OCI-LY1 (cell line): ENCODE measurements around the gene CYP26A1.

Experiments used
- H2AFZ ChIP-seq: fragments of 200-600 bp; sonication (generic), shearing (Covaris generic); 2 replicates; pipeline ENCODE4 v1.6.0; 2014; ENCODE audit warnings: antibody characterized with exemption, mild to moderate bottlenecking, low read length
- H3F3A ChIP-seq: fragments of 200-600 bp; sonication (generic), shearing (Covaris generic); 2 replicates; pipeline ENCODE4 v1.6.0; 2014; ENCODE audit warnings: mild to moderate bottlenecking, antibody characterized with exemption, low read length, moderate library complexity; ENCODE audit not compliant: insufficient read depth
- H3K27ac ChIP-seq: fragments of 200-600 bp; sonication (generic); 2 replicates; pipeline ENCODE4 v1.5.1; 2014; ENCODE audit warnings: low read length, mixed run types, mild to moderate bottlenecking, low read depth; ENCODE audit not compliant: poor library complexity, severe bottlenecking
- H3K27me3 ChIP-seq: fragments of 200-600 bp; sonication (generic); 2 replicates; pipeline ENCODE4 v1.6.0; 2014; ENCODE audit warnings: antibody characterized with exemption, mild to moderate bottlenecking, low read length, moderate library complexity; ENCODE audit not compliant: insufficient read depth
- H3K36me3 ChIP-seq: fragments of 200-600 bp; sonication (generic); 2 replicates; pipeline ENCODE4 v1.6.1; 2014; ENCODE audit warnings: mild to moderate bottlenecking, antibody characterized with exemption, low read length, moderate library complexity, mixed read lengths; ENCODE audit not compliant: insufficient read depth
- H3K4me1 ChIP-seq: fragments of 200-600 bp; sonication (generic); 2 replicates; pipeline ENCODE4 v1.5.1; 2014; ENCODE audit warnings: mild to moderate bottlenecking, low read length, moderate library complexity; ENCODE audit not compliant: insufficient read depth, severe bottlenecking
- H3K4me2 ChIP-seq: fragments of 200-600 bp; sonication (generic), shearing (Covaris generic); 2 replicates; pipeline ENCODE4 v1.6.1; 2014; ENCODE audit warnings: low read length
- H3K4me3 ChIP-seq: fragments of 200-600 bp; sonication (generic); 2 replicates; pipeline ENCODE4 v1.5.1; 2014; ENCODE audit warnings: low read length, low read depth, mild to moderate bottlenecking, mixed read lengths; ENCODE audit not compliant: poor library complexity, severe bottlenecking
- H3K79me2 ChIP-seq: fragments of 200-600 bp; shearing (Covaris generic); 2 replicates; pipeline ENCODE4 v1.6.1; 2016; ENCODE audit warnings: mixed run types, low read length, mixed read lengths; ENCODE audit not compliant: insufficient read depth
- H3K9ac ChIP-seq: fragments of 200-600 bp; sonication (generic), shearing (Covaris generic); 2 replicates; pipeline ENCODE4 v1.6.1; 2014; ENCODE audit warnings: mild to moderate bottlenecking, low read length, mixed read lengths
- H3K9me2 ChIP-seq: fragments of 200-600 bp; sonication (generic), shearing (Covaris generic); 2 replicates; pipeline ENCODE4 v1.6.1; 2014; ENCODE audit warnings: low read depth, mild to moderate bottlenecking, low read length, mixed read lengths
- H3K9me3 ChIP-seq: fragments of 200-600 bp; shearing (Covaris generic); 2 replicates; pipeline ENCODE4 v1.6.1; 2014; ENCODE audit warnings: low read length, mixed read lengths
- H4K20me1 ChIP-seq: fragments of 200-600 bp; sonication (generic), shearing (Covaris generic); 2 replicates; pipeline ENCODE4 v1.6.0; 2016; ENCODE audit warnings: mild to moderate bottlenecking, low read length; ENCODE audit not compliant: insufficient read depth
- CTCF ChIP-seq: fragments of 200-600 bp; sonication (generic), shearing (Covaris generic); IDR thresholded peaks from 2 replicates; pipeline ENCODE4 v1.5.1; 2017; ENCODE audit warnings: mild to moderate bottlenecking, antibody characterized with exemption, low read length, moderate library complexity, mixed read lengths
- EZH2 ChIP-seq: fragments of 200-600 bp; sonication (generic), shearing (Covaris generic); IDR thresholded peaks from 2 replicates; pipeline ENCODE4 v1.8.0; 2017; ENCODE audit warnings: borderline replicate concordance, mixed run types, mild to moderate bottlenecking, antibody characterized with exemption, low read length, moderate library complexity, mixed read lengths

Gene CYP26A1

DNA sequence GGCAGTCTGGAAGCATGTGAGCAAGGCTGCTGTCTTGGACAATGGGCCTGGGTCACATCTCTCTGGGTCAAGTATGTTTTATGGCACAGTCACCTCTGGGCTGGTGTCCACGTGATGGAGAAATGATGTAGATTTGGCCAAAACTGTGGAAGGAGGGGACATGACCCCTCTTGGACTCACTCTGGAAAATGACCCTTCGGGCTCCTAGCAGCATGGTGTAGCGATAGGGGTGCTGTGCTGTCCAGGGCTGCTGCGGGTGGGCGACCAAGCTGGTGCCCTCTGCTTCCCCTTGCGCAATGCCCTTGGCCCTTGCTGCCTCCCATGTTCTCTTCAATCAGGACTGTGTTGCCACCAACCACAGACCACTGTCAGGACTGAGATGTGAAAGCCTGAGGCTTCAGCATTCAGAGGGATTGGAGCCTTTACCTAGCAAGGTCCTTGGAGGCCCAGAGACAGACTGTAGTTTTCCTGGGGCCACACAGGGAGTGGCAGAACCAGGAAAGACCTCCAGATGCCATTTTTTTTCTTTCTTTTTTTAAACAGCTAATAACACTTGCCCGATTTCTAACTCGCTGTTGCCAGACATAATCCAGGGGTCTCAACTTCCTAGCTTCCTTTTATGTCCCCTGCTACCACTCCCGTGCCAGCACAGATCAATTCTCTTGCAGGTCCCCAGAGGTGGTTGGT is 6.1 kb downstream of the CYP26A1 start:
- Histone ChIP-seq H3K79me2 (no peaks in the 10 kb centered on the region), H3K4me1 (no peaks in the 10 kb centered on the region), H3K4me3 (no peak overlapping the region), H3K9ac (no peak overlapping the region), H3F3A (no peaks in the 10 kb centered on the region), H3K27ac (no peak overlapping the region), H3K9me3 (no peaks in the 10 kb centered on the region), H3K36me3 (no peaks in the 10 kb centered on the region), H4K20me1 (no peaks in the 10 kb centered on the region), H2AFZ (no peak overlapping the region), H3K9me2 (no peaks in the 10 kb centered on the region), H3K4me2 (no peak overlapping the region), H3K27me3 (no peaks in the 10 kb centered on the region)
- TF ChIP-seq EZH2 (no peak), CTCF (no peak)

DNA sequence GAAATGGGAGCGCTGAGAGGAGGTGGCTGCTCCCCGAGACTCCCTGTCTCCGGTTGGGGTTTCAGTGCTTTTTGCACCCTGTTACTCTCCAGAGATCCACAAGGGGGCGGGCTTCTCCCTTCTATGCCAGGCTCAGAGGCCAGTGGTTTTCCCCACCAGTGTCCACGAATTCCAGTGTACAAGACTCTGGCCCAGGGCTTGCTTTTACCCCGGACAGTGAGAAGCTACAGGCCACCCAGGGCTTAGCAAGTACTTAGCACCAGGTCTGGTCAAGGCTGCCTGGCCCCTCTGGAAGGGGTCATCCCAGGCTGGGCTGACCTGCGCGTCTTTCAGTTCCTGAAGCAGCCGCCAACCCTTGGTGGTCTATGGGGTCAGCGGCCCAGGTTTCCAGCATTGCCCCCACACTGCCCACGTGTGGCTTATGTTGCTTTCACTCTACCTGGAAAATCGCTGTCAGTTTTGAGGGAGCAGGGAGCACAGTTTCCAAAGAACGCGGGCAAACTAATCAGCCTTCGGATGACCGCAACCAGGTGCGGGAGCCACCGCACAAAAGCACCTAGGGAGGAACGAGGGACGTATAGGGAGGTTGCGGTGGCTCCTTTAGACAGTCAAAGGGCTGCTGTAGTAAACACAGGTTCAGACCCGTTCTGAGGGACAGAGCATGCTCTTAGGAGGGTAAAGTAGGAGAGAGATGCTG is 6.8 kb downstream of the CYP26A1 start:
- no peaks in the 10 kb centered on the region for H3K9me3 ChIP-seq
- no peaks in the 10 kb centered on the region for H3F3A ChIP-seq
- H3K4me2 ChIP-seq: no peak overlapping the region
- H3K9ac ChIP-seq: no peak overlapping the region
- no peaks in the 10 kb centered on the region for H4K20me1 ChIP-seq
- no peaks in the 10 kb centered on the region for H3K79me2 ChIP-seq
- H3K4me3 ChIP-seq: no peak overlapping the region
- H2AFZ ChIP-seq: no peak overlapping the region
- H3K9me2 ChIP-seq: no peaks in the 10 kb centered on the region
- H3K27ac ChIP-seq: no peak overlapping the region
- no peaks in the 10 kb centered on the region for H3K27me3 ChIP-seq
- no peaks in the 10 kb centered on the region for H3K36me3 ChIP-seq
- no peaks in the 10 kb centered on the region for H3K4me1 ChIP-seq
- TF ChIP-seq CTCF (peak; percentile 48), EZH2 (no peak)

GRCh38 chr10:93081318-93081717 is 7.6 kb downstream of the CYP26A1 start:
- H3K4me3 ChIP-seq: no peak overlapping the region
- no peak overlapping the region for H3K27ac ChIP-seq

More at GRCh38 chr10:93081318-93081717, 7.6 kb downstream of the CYP26A1 start:
- no peaks in the 10 kb centered on the region for H4K20me1 ChIP-seq
- no peaks in the 10 kb centered on the region for H3K4me1 ChIP-seq
- no peak overlapping the region for H3K4me2 ChIP-seq
- no peak overlapping the region for H2AFZ ChIP-seq
- no peaks in the 10 kb centered on the region for H3K9me2 ChIP-seq
- no peaks in the 10 kb centered on the region for H3K9me3 ChIP-seq
- H3K9ac ChIP-seq: no peak overlapping the region
- H3K79me2 ChIP-seq: no peaks in the 10 kb centered on the region
- no peaks in the 10 kb centered on the region for H3K27me3 ChIP-seq
- no peaks in the 10 kb centered on the region for H3K36me3 ChIP-seq
- no peak for TF ChIP-seq EZH2
- H3F3A ChIP-seq: no peaks in the 10 kb centered on the region
